GM12878 (cell line): Measurements from ENCODE around the gene AKT3.

ENCODE experiments used
- ATF2 ChIP-seq: IDR thresholded peaks from 2 replicates; pipeline ENCODE4 v1.6.1; 2012; ENCODE audit warnings: low read length, inconsistent platforms
- HCFC1 ChIP-seq: fragments of 150-350 bp; IDR thresholded peaks from 2 replicates; pipeline ENCODE4 v1.6.1; 2014; ENCODE audit warnings: low read length
- PBX3 ChIP-seq: IDR thresholded peaks from 2 replicates; pipeline ENCODE4 v1.6.1; 2011; ENCODE audit warnings: mild to moderate bottlenecking, low read depth, low read length, moderate library complexity; ENCODE audit not compliant: insufficient replicate concordance

GRCh38 chr1:243469497-243469896 is 380.5 kb downstream of the AKT3 start:
- TF ChIP-seq ATF2 (no peak), HCFC1 (no peak), PBX3 (no peak)
